ENCODE data around the gene TAB3.

- TF ChIP-seq CTCF (IDR thresholded peaks at IDR 0.05 in 4 of 5, conservative IDR thresholded peaks at IDR 0.05 in 1 of 5) (no peak), POLR2A (IDR thresholded peaks at IDR 0.05) (no peak)
Observed at GRCh38 chrX:30885136-30885535, 3.9 kb downstream of the TAB3 start.

Data from gastrocnemius medialis (tissue), 4 donors.